Thyroid gland (tissue), 4 donors: ENCODE data around the gene AP2B1. TPM values are rescaled to one million over a fixed set of nuclear protein-coding genes. Genes with fewer than 3 reads are reported as not detected.

Experiments
- DNase-seq, 2 donors: peaks; one replicate each; pipeline ENCODE4 v3.0.0-alpha.2; 2019
- H3K27ac ChIP-seq, 3 donors: fragments of 200-600 bp; sonication (generic); 1 replicate in 2 of 3; 2 replicates in 1 of 3; pipeline ENCODE4 v1.5.1; 2016 to 2019; ENCODE audit warnings: mild to moderate bottlenecking in 1 of 3, moderate library complexity in 1 of 3
- H3K27me3 ChIP-seq: fragments of 200-600 bp; sonication (generic); one replicate; pipeline ENCODE4 v1.5.1; 2019
- H3K36me3 ChIP-seq, 2 donors: fragments of 200-600 bp; sonication (generic); one replicate each; pipeline ENCODE4 v1.5.1; 2016 to 2019
- H3K4me1 ChIP-seq, 2 donors: fragments of 200-600 bp; sonication (generic); one replicate each; pipeline ENCODE4 v1.5.1; 2017 to 2019
- H3K4me3 ChIP-seq, 3 donors: fragments of 200-600 bp; sonication (generic); replicated peaks in 1 of 3; 1 replicate in 2 of 3; 2 replicates in 1 of 3; pipeline ENCODE4 v1.5.1; 2016; ENCODE audit warnings: mild to moderate bottlenecking in 1 of 3
- H3K9me3 ChIP-seq: fragments of 200-600 bp; sonication (generic); one replicate; pipeline ENCODE4 v1.5.1; 2017
- CTCF ChIP-seq, 6 experiments: fragments of 200-600 bp in 3 of 6; fragments of 450-650 bp in 3 of 6; sonication (generic) in 3 of 6; IDR thresholded peaks; one replicate each; pipeline ENCODE4 v1.5.1; 2016 to 2019; ENCODE audit warnings: antibody characterized with exemption in 6 of 6, mild to moderate bottlenecking in 2 of 6, inconsistent platforms in 1 of 6, moderate library complexity in 1 of 6
- POLR2A ChIP-seq, 2 donors: fragments of 450-650 bp; IDR thresholded peaks; one replicate each; pipeline ENCODE4 v1.6.1; 2017; ENCODE audit warnings: antibody characterized with exemption in 2 of 2, mild to moderate bottlenecking in 2 of 2, moderate library complexity in 1 of 2
- WGBS, 2 donors: methylation state at CpG; one replicate each; pipeline ENCODE4 v1.1.5; 2017; 5-methylcytosine and 5-hydroxymethylcytosine counted together
- intact Hi-C: fragments of 100-400 bp; cut with DNase I; formaldehyde crosslinking; loops from one replicate; pipeline ENCODE4 v1.15.1; 2023
- total RNA-seq, 4 donors: library from RNA; depleted of rRNA; stranded (reverse); fragments of >200 nt; gene quantifications; one replicate each; pipeline ENCODE4 v1.2.3, GENCODE V29; 2016

Gene AP2B1
- total RNA-seq, 4 donors from 2014 or later, result 105 to 162 (median 122) TPM

GRCh38 chr17:35714988-35715387 lies 127.9 kb downstream of the AP2B1 start:
- Histone ChIP-seq H3K27ac (no peak overlapping the region), H3K9me3 (no peaks in the 10 kb centered on the region), H3K36me3 (peaks cover 0 to 11% of the 10 kb centered on the region in 2 donors), H3K27me3 (no peaks in the 10 kb centered on the region), H3K4me3 (no peak overlapping the region), H3K4me1 (peaks cover 22 to 35% of the 10 kb centered on the region in 2 donors)
- no peak for TF ChIP-seq POLR2A (IDR thresholded peaks at IDR 0.05)
- no peak for TF ChIP-seq CTCF (IDR thresholded peaks at IDR 0.05)
- no peak for DNase-seq
- intact Hi-C loops, result no loop called here
- WGBS, 2 donors, result 88 to 91% methylated on average over 2 of the region's 2 CpGs

- intact Hi-C loops, result no loop called here
- no peak overlapping the region for H3K27ac ChIP-seq
These were observed 128.3 kb downstream of the AP2B1 start for GRCh38 chr17:35715416-35715815.

GRCh38 chr17:35716173-35716572 lies 129.1 kb downstream of the AP2B1 start:
- DNase-seq, result no peak
- Histone ChIP-seq H3K4me1 (peaks cover 22 to 35% of the 10 kb centered on the region in 2 donors), H3K27ac (peak overlapping the region; percentile 53 to 77 (median 56)), H3K27me3 (no peaks in the 10 kb centered on the region), H3K9me3 (no peaks in the 10 kb centered on the region), H3K36me3 (no peaks in the 10 kb centered on the region), H3K4me3 (no peak overlapping the region)
- intact Hi-C loops, result no loop called here
- TF ChIP-seq CTCF (IDR thresholded peaks at IDR 0.05) (no peak), POLR2A (IDR thresholded peaks at IDR 0.05) (no peak)
- WGBS, 2 donors, result 83 to 88% methylated on average over 3 of the region's 3 CpGs

More at GRCh38 chr17:35715416-35715815, 128.3 kb downstream of the AP2B1 start:
- Histone ChIP-seq H3K36me3 (peaks cover 0 to 7% of the 10 kb centered on the region in 2 donors), H3K4me3 (no peak overlapping the region), H3K27me3 (no peaks in the 10 kb centered on the region), H3K9me3 (no peaks in the 10 kb centered on the region), H3K4me1 (peaks cover 22 to 35% of the 10 kb centered on the region in 2 donors)
- TF ChIP-seq CTCF (IDR thresholded peaks at IDR 0.05) (no peak), POLR2A (IDR thresholded peaks at IDR 0.05) (no peak)
- DNase-seq, result no peak

- peak overlapping the region; percentile 53 to 82 (median 79) for H3K27ac ChIP-seq
- 56 to 70% methylated on average over 4 of the region's 4 CpGs for WGBS, 2 donors
- H3K4me1 ChIP-seq, result peaks cover 22 to 35% of the 10 kb centered on the region in 2 donors
- H3K36me3 ChIP-seq, result no peaks in the 10 kb centered on the region
- TF ChIP-seq POLR2A (IDR thresholded peaks at IDR 0.05), result no peak
- no peak for TF ChIP-seq CTCF (IDR thresholded peaks at IDR 0.05)
- peak; percentile 37 to 60 for DNase-seq
- H3K4me3 ChIP-seq, result no peak overlapping the region
- no peaks in the 10 kb centered on the region for H3K27me3 ChIP-seq
- no peaks in the 10 kb centered on the region for H3K9me3 ChIP-seq
- intact Hi-C loops, result no loop called here
These were observed 129.9 kb downstream of the AP2B1 start for GRCh38 chr17:35716897-35717465.

- no peaks in the 10 kb centered on the region for H3K27me3 ChIP-seq
- no peak for DNase-seq
- WGBS, 2 donors, result 75% methylated on average over 2 of the region's 2 CpGs
- no peaks in the 10 kb centered on the region for H3K9me3 ChIP-seq
- H3K36me3 ChIP-seq, result no peaks in the 10 kb centered on the region
- TF ChIP-seq POLR2A (IDR thresholded peaks at IDR 0.05), result no peak
- no peak for TF ChIP-seq CTCF (IDR thresholded peaks at IDR 0.05)
- peaks cover 22 to 35% of the 10 kb centered on the region in 2 donors for H3K4me1 ChIP-seq
- peak overlapping the region; percentile 53 to 82 (median 79) for H3K27ac ChIP-seq
- intact Hi-C loops, result no loop called here
- H3K4me3 ChIP-seq, result no peak overlapping the region
These were observed 130.4 kb downstream of the AP2B1 start for GRCh38 chr17:35717475-35717874.
